ENCODE data around the gene MED29. TPM values are rescaled to one million over a fixed set of nuclear protein-coding genes. Genes with fewer than 3 reads are reported as not detected.

MED29 gene
- total and polyA plus RNA-seq, 2 of the 13 experiments (the other 11 are each of a cell fraction or from before 2014, with no cell fraction given), result 14.0 to 19.7 TPM

DNA sequence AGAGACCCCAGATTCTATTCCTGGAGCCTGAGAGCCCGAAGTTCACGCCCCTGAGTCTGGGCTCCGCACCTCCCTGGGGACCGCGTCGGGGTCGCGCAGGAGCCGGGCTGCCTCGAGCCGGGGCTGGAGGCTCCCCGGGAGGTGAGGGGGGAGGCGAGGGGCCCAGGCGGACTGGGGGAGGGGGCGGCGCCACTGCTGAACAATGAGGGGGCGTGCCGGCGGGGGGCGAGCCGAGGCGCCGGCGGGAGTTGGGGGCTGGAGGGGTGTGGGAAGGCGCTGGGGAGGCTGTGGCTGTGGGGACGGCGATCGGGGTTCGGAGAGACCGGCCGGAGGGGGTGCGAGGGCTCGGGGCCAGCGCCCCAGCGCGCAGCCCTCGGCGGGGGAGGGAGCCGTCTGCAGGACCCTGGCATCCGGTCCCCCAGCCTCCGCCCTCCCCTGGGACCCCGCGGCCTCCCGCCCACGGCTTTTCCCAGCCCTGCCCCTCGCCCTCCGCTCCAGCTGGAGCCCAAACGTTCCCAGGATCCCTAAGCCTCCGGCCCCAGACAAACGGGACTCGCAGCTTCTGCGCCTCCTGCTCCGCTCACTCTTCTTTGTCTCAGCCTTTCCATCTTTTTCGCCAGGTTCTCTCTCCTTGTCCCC, 22.2 kb downstream of the MED29 start (continued):
- TF ChIP-seq KDM2A (CRISPR knock-in tag; IDR thresholded peaks at IDR 0.05; ENCODE audit: borderline replicate concordance, low read depth) (peak; percentile 39; the same call in 1 of the 2 replicates), ZBTB42 (CRISPR knock-in tag; IDR thresholded peaks at IDR 0.05) (no peak), NKX3-1 (CRISPR knock-in tag; IDR thresholded peaks at IDR 0.05) (no peak), LCORL (IDR thresholded peaks at IDR 0.05) (no peak), LCORL (CRISPR knock-in tag; IDR thresholded peaks at IDR 0.05) (no peak), ZSCAN9 (CRISPR knock-in tag; IDR thresholded peaks at IDR 0.05; ENCODE audit: borderline replicate concordance) (no peak), ZNF709 (CRISPR knock-in tag; IDR thresholded peaks at IDR 0.05) (no peak), KLF13 (CRISPR knock-in tag; IDR thresholded peaks at IDR 0.05) (no peak), PRPF4 (IDR thresholded peaks at IDR 0.05; ENCODE audit: low read depth, low read length, poor library complexity, severe bottlenecking) (no peak), MTF1 (CRISPR knock-in tag; IDR thresholded peaks at IDR 0.05) (no peak), NCOA1 (CRISPR knock-in tag; IDR thresholded peaks at IDR 0.05) (no peak), FOSL2 (CRISPR knock-in tag; IDR thresholded peaks at IDR 0.05) (no peak), CENPT (CRISPR knock-in tag; IDR thresholded peaks at IDR 0.05; ENCODE audit: low read depth) (no peak), ETV5 (CRISPR knock-in tag; IDR thresholded peaks at IDR 0.05; ENCODE audit: borderline replicate concordance) (peak; percentile 36; the same call in 1 of the 2 replicates), ZNF343 (CRISPR knock-in tag; IDR thresholded peaks at IDR 0.05) (no peak)
- TF ChIP-seq, protein P1, sequence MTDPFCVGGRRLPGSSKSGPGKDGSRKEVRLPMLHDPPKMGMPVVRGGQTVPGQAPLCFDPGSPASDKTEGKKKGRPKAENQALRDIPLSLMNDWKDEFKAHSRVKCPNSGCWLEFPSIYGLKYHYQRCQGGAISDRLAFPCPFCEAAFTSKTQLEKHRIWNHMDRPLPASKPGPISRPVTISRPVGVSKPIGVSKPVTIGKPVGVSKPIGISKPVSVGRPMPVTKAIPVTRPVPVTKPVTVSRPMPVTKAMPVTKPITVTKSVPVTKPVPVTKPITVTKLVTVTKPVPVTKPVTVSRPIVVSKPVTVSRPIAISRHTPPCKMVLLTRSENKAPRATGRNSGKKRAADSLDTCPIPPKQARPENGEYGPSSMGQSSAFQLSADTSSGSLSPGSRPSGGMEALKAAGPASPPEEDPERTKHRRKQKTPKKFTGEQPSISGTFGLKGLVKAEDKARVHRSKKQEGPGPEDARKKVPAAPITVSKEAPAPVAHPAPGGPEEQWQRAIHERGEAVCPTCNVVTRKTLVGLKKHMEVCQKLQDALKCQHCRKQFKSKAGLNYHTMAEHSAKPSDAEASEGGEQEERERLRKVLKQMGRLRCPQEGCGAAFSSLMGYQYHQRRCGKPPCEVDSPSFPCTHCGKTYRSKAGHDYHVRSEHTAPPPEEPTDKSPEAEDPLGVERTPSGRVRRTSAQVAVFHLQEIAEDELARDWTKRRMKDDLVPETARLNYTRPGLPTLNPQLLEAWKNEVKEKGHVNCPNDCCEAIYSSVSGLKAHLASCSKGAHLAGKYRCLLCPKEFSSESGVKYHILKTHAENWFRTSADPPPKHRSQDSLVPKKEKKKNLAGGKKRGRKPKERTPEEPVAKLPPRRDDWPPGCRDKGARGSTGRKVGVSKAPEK (CRISPR knock-in tag; IDR thresholded peaks at IDR 0.05; ENCODE audit: borderline replicate concordance), result no peak
- TF ChIP-seq, protein P2, sequence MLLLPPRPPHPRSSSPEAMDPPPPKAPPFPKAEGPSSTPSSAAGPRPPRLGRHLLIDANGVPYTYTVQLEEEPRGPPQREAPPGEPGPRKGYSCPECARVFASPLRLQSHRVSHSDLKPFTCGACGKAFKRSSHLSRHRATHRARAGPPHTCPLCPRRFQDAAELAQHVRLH (CRISPR knock-in tag; IDR thresholded peaks at IDR 0.05; ENCODE audit: borderline replicate concordance, low read depth), result no peak
- TF ChIP-seq, protein P3, sequence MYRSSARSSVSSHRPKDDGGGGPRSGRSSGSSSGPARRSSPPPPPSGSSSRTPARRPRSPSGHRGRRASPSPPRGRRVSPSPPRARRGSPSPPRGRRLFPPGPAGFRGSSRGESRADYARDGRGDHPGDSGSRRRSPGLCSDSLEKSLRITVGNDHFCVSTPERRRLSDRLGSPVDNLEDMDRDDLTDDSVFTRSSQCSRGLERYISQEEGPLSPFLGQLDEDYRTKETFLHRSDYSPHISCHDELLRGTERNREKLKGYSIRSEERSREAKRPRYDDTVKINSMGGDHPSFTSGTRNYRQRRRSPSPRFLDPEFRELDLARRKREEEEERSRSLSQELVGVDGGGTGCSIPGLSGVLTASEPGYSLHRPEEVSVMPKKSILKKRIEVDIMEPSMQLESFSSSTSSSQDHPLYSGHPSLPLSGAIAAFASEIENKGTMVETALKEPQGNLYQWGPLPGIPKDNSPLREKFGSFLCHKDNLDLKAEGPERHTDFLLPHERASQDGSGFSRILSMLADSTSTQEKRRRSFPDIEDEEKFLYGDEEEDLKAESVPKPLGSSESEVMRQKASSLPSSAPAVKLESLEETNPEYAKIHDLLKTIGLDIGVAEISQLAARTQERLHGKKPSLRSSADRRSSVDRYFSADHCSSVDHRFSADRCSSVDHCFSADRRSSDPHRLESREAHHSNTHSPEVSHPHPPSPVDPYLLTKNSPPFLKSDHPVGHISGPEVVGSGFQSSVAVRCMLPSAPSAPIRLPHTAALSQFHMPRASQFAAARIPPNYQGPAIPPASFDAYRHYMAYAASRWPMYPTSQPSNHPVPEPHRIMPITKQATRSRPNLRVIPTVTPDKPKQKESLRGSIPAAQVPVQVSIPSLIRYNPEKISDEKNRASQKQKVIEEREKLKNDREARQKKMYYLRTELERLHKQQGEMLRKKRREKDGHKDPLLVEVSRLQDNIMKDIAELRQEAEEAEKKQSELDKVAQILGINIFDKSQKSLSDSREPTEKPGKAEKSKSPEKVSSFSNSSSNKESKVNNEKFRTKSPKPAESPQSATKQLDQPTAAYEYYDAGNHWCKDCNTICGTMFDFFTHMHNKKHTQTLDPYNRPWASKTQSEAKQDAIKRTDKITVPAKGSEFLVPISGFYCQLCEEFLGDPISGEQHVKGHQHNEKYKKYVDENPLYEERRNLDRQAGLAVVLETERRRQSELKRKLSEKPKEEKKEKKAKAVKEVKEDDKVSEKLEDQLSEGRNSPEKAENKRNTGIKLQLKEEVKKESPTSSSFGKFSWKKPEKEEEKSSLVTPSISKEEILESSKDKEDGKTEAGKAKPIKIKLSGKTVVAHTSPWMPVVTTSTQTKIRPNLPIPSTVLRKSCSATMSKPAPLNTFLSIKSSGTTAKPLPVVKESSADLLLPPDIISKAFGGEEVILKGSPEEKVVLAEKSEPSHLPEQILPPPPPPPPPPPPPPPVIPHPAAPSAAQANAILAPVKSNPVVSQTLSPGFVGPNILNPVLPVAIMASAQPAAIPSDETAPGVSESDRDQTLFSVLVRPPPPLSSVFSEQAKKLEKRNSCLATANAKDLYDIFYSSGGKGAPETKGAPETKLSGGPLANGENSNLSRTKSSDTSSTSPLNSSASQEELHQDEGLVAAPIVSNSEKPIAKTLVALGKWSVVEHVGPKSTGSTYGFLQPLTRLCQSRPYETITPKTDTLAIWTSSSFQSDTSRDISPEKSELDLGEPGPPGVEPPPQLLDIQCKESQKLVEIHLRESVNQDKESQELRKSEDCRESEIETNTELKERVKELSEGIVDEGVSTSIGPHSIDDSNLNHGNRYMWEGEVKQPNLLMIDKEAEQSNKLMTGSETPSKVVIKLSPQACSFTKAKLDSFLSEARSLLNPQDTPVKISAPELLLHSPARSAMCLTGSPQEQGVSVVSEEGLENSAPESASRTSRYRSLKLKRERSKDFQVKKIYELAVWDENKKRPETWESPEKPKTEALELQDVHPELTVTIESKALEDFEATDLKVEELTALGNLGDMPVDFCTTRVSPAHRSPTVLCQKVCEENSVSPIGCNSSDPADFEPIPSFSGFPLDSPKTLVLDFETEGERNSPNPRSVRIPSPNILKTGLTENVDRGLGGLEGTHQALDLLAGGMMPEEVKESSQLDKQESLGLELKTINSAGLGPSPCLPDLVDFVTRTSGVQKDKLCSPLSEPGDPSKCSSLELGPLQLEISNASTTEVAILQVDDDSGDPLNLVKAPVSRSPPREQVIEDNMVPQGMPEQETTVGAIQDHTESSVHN (CRISPR knock-in tag; IDR thresholded peaks at IDR 0.05), result no peak
- TF ChIP-seq, protein P4, sequence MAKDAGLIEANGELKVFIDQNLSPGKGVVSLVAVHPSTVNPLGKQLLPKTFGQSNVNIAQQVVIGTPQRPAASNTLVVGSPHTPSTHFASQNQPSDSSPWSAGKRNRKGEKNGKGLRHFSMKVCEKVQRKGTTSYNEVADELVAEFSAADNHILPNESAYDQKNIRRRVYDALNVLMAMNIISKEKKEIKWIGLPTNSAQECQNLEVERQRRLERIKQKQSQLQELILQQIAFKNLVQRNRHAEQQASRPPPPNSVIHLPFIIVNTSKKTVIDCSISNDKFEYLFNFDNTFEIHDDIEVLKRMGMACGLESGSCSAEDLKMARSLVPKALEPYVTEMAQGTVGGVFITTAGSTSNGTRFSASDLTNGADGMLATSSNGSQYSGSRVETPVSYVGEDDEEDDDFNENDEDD (CRISPR knock-in tag; IDR thresholded peaks at IDR 0.05; ENCODE audit: borderline replicate concordance), result no peak

Data from HepG2 (cell line).